Measurements from ENCODE around the gene SH3BGRL2.
A peak's percentile ranks its signal among the peaks of the same experiment; 100 is the strongest.

Gene SH3BGRL2

GRCh38 chr6:79600812-79601609, 30.1 kb upstream of the SH3BGRL2 start (continued):
- TF ChIP-seq ZNF843 (tag by site-specific recombination; IDR thresholded peaks at IDR 0.05) (peak; percentile 90), ZNF426 (tag by site-specific recombination; IDR thresholded peaks at IDR 0.05) (no peak), ZSCAN30 (tag by site-specific recombination; IDR thresholded peaks at IDR 0.05) (peak; percentile 54; the same call in 1 of the 2 replicates), KLF9 (tag by site-specific recombination; IDR thresholded peaks at IDR 0.05; ENCODE audit: low read depth) (no peak), ZNF658 (tag by site-specific recombination; IDR thresholded peaks at IDR 0.05) (no peak), ZNF398 (tag by site-specific recombination; IDR thresholded peaks at IDR 0.05) (peak; percentile 83), ZNF24 (tag by site-specific recombination; IDR thresholded peaks at IDR 0.05) (peak; percentile 53; the same call in 1 of the 2 replicates), GLI2 (tag by site-specific recombination; IDR thresholded peaks at IDR 0.05; ENCODE audit: borderline replicate concordance, low read depth) (0 out of 2 replicates have a peak, but pooled peaks have one; percentile 20), TRIM28 (IDR thresholded peaks at IDR 0.05; ENCODE audit: borderline replicate concordance, low read length) (peak; percentile 95), ZNF596 (tag by site-specific recombination; IDR thresholded peaks at IDR 0.05) (peak; percentile 84), MZF1 (tag by site-specific recombination; IDR thresholded peaks at IDR 0.05; ENCODE audit: borderline replicate concordance) (peak; percentile 61; the same call in 1 of the 2 replicates), PRDM4 (tag by site-specific recombination; IDR thresholded peaks at IDR 0.05) (0 out of 2 replicates have a peak, but pooled peaks have one; percentile 41)

GRCh38 chr6:79602859-79603258, 28.3 kb upstream of the SH3BGRL2 start:
- POLR2A ChIA-PET, result interaction anchor here (0.7 kb wide), 1 partner anchor 28 kb away, joined by 4 read pairs; no protein-coding TSS in a partner anchor
- no peak overlapping the region for H3K4me3 ChIP-seq (ENCODE audit: low read depth, low read length)
- H3K9me3 ChIP-seq (ENCODE audit: control insufficient read depth, insufficient read depth, low read depth, low read length), result no peaks in the 10 kb centered on the region
- H3K27ac ChIP-seq (ENCODE audit: extremely low read depth, low read depth, low read length), result no peak overlapping the region
- CTCF ChIA-PET, result interaction anchor here (0.7 kb wide), 1 partner anchor 403 kb away, joined by 3 read pairs; no protein-coding TSS in a partner anchor
- no peaks in the 10 kb centered on the region for H3K36me3 ChIP-seq (ENCODE audit: control insufficient read depth in 2 of 2, insufficient read depth in 1 of 2, low read length in 2 of 2)
- H3K4me1 ChIP-seq (ENCODE audit: control insufficient read depth, insufficient read depth, low read length), result peaks cover 19% of the 10 kb centered on the region
- TF ChIP-seq ZNF776 (tag by site-specific recombination; IDR thresholded peaks at IDR 0.05; ENCODE audit: borderline replicate concordance) (no peak), SCRT1 (tag by site-specific recombination; IDR thresholded peaks at IDR 0.05; ENCODE audit: borderline replicate concordance) (no peak)

GRCh38 chr6:79604583-79605037, 26.5 kb upstream of the SH3BGRL2 start:
- no peaks in the 10 kb centered on the region for H3K36me3 ChIP-seq (ENCODE audit: control insufficient read depth in 2 of 2, insufficient read depth in 1 of 2, low read length in 2 of 2)
- POLR2A ChIA-PET, result no interaction called here
- TF ChIP-seq ZBTB10 (tag by site-specific recombination; IDR thresholded peaks at IDR 0.05), result no peak
- no peak for TF ChIP-seq ZNF514 (tag by site-specific recombination; IDR thresholded peaks at IDR 0.05)
- H3K9me3 ChIP-seq (ENCODE audit: control insufficient read depth, insufficient read depth, low read depth, low read length), result no peaks in the 10 kb centered on the region
- H3K4me1 ChIP-seq (ENCODE audit: control insufficient read depth, insufficient read depth, low read length), result peaks cover 16% of the 10 kb centered on the region
- H3K27ac ChIP-seq (ENCODE audit: extremely low read depth, low read depth, low read length), result no peak overlapping the region
- CTCF ChIA-PET, result no interaction called here
- H3K4me3 ChIP-seq (ENCODE audit: low read depth, low read length), result no peak overlapping the region
